GM19238 (cell line): ENCODE measurements around the gene DMRTB1.

Experiments
- DNase-seq: peaks from one replicate; pipeline ENCODE4 v3.0.0; 2011; ENCODE audit warnings: low spot score; ENCODE audit not compliant: insufficient read length

DMRTB1 gene

GRCh38 chr1:53462769-53463501 is 3.7 kb downstream of the DMRTB1 start:
- no peak for DNase-seq

GRCh38 chr1:53463961-53464899 is 5.0 kb downstream of the DMRTB1 start:
- no peak for DNase-seq

GRCh38 chr1:53465023-53465957 is 6.1 kb downstream of the DMRTB1 start:
- DNase-seq = no peak

GRCh38 chr1:53467391-53467790 is 8.2 kb downstream of the DMRTB1 start:
- no peak for DNase-seq

GRCh38 chr1:53468374-53468773 is 9.2 kb downstream of the DMRTB1 start:
- DNase-seq = no peak

- DNase-seq = no peak
These were observed 10.2 kb downstream of the DMRTB1 start for GRCh38 chr1:53469373-53469772.

GRCh38 chr1:53470155-53470554 is 11.0 kb downstream of the DMRTB1 start:
- no peak for DNase-seq

- no peak for DNase-seq
These were observed 11.4 kb downstream of the DMRTB1 start for GRCh38 chr1:53470584-53470983.

- no peak for DNase-seq
These were observed 11.8 kb downstream of the DMRTB1 start for GRCh38 chr1:53471000-53471399.

- no peak for DNase-seq
These were observed 14.3 kb downstream of the DMRTB1 start for GRCh38 chr1:53473463-53473862.

GRCh38 chr1:53475664-53476063 is 16.5 kb downstream of the DMRTB1 start:
- no peak for DNase-seq

GRCh38 chr1:53476579-53476978 is 17.4 kb downstream of the DMRTB1 start:
- no peak for DNase-seq

GRCh38 chr1:53477651-53478501 is 18.7 kb downstream of the DMRTB1 start:
- no peak for DNase-seq

- DNase-seq = no peak
These were observed 19.3 kb downstream of the DMRTB1 start for GRCh38 chr1:53478502-53478818.

- DNase-seq = no peak
These were observed 21.5 kb downstream of the DMRTB1 start for GRCh38 chr1:53480678-53481077.

- no peak for DNase-seq
These were observed 22.3 kb downstream of the DMRTB1 start for GRCh38 chr1:53481456-53481855.

GRCh38 chr1:53482441-53483153 is 23.4 kb downstream of the DMRTB1 start:
- no peak for DNase-seq

- no peak for DNase-seq
These were observed 24.0 kb downstream of the DMRTB1 start for GRCh38 chr1:53483170-53483569.

GRCh38 chr1:53483656-53484055 is 24.5 kb downstream of the DMRTB1 start:
- no peak for DNase-seq
